WI38 (cell line): ENCODE data around the gene DSTN.

Experiments
- H3K4me3 ChIP-seq: 2 replicates; pipeline ENCODE4 v1.5.1; 2011; ENCODE audit warnings: low read depth, mild to moderate bottlenecking, control low read depth, low read length
- TF ChIP-seq, protein P1 (sequence below): IDR thresholded peaks from 2 replicates; pipeline ENCODE4 v1.5.1; 2012; ENCODE audit warnings: low read depth, mild to moderate bottlenecking, control low read depth, low read length

DSTN gene

DNA sequence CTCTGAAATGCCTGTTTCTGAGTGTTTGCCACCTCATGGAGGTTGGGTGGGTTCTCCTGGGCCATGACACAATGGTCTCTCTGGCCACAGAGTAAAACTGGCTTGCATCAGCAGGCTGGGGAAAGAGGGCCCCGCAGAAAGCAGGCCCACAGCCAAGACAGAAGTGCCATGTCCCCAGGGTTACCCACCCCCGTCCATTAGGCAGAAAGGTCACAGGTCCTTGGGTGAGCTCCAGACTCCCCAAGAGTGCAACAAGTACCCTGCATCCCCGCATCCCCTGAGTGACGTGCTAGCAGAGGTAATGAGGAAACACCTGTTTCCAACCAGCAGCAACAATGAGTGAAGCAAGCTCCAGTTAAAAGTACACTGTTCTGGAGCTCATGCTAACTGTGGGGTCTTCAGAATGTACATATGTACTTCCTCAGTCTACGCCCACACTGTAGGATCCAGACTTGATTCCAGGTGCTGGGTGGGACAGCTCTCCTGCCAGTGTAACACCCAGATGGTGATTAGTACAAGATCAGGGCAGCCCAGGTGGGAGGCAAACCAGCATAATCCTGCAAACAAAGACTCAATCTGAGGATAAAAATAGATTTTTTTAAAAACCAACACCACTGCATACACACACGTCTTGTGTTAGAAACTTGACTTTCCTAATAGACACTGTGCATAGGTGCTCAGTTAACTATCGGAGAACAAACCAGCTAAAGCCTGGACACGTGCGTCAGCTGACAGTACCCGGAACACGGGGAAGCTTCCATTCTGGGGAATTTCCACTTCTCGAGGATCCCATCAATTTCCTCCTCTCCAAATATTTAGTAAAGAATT lies 80.6 kb downstream of the DSTN start:
- TF ChIP-seq, protein P1, sequence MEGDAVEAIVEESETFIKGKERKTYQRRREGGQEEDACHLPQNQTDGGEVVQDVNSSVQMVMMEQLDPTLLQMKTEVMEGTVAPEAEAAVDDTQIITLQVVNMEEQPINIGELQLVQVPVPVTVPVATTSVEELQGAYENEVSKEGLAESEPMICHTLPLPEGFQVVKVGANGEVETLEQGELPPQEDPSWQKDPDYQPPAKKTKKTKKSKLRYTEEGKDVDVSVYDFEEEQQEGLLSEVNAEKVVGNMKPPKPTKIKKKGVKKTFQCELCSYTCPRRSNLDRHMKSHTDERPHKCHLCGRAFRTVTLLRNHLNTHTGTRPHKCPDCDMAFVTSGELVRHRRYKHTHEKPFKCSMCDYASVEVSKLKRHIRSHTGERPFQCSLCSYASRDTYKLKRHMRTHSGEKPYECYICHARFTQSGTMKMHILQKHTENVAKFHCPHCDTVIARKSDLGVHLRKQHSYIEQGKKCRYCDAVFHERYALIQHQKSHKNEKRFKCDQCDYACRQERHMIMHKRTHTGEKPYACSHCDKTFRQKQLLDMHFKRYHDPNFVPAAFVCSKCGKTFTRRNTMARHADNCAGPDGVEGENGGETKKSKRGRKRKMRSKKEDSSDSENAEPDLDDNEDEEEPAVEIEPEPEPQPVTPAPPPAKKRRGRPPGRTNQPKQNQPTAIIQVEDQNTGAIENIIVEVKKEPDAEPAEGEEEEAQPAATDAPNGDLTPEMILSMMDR: no peak
- H3K4me3 ChIP-seq: no peak overlapping the region

DNA sequence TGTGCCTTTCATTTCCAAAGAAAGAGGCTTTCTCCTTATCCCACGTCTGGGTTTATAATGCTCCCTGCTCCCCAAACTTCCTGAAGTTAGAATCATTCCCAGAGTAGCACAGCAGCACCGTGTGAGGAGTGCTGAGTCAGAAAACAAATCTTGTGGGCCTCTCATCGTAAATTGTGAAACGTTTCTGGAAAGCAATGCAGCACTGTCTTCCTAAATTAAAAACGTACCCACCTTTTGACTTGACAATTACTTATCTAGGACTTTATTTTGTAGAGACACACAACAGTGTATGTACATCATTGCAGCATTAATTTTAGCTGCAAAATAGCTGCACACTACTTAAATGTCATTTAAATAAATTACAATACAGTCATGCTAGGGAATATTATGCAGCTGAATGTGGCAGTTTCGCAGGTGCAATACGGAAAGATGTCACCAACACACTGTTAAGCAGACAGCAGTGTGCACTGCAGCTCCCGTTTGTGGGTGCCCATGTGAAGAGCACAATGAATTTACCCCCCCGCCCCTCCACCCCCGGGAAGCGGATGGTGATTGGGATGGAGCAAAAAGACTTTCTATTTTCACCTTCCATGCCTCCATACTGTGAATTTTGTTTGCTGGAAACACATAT lies 81.4 kb downstream of the DSTN start:
- TF ChIP-seq, protein P1: no peak
- no peak overlapping the region for H3K4me3 ChIP-seq

DNA sequence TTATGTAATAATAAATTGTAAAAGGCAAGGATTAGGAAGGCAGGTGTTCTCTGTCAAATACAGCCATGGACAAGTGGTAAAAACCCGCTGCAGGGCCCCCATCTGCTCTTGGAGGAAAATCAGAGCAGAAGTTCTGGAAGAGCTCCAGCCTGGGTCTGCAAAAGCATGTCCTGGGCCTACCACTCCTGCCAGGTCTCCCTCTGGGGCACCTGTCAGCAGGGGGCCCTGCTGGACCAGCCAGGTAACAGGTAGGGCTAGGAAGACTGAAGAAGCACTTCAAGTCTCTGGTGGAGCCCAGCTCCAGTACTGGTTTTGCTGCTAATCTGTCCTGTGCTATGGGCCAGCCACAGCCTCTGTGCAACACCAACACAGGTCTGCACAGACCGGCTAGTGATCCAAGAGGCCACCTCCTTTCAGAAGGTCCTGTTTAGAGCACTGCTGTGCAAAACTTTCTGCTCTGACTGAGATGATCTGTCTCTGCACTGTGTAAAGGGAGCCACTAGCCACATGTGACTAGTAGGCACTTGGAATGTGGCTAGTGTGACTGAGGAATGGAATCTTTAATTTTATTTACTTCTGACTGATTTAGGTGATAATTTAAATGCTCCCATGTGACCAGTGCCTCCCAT lies 82.0 kb downstream of the DSTN start:
- no peak overlapping the region for H3K4me3 ChIP-seq
- TF ChIP-seq, protein P1: no peak

DNA sequence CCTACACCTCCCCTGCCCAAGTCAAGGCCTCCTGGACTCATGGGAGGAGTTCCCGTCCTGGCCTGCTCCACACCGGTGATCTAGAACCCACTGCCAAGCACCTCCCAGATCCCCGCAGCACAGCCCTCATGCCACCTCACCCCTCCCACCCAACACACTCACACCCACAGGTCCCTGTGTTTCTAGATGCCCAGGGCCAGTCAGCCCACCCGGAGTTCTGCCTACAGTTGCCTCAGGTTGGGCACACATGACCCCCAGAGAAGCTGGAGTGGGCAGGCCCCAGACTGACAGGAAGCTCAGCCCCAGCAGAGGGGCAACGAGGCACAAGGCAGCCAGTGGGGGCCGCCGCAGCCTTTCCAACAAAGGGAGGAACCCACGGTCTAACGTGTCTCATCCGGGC lies 82.5 kb downstream of the DSTN start:
- TF ChIP-seq, protein P1: no peak
- no peak overlapping the region for H3K4me3 ChIP-seq

DNA sequence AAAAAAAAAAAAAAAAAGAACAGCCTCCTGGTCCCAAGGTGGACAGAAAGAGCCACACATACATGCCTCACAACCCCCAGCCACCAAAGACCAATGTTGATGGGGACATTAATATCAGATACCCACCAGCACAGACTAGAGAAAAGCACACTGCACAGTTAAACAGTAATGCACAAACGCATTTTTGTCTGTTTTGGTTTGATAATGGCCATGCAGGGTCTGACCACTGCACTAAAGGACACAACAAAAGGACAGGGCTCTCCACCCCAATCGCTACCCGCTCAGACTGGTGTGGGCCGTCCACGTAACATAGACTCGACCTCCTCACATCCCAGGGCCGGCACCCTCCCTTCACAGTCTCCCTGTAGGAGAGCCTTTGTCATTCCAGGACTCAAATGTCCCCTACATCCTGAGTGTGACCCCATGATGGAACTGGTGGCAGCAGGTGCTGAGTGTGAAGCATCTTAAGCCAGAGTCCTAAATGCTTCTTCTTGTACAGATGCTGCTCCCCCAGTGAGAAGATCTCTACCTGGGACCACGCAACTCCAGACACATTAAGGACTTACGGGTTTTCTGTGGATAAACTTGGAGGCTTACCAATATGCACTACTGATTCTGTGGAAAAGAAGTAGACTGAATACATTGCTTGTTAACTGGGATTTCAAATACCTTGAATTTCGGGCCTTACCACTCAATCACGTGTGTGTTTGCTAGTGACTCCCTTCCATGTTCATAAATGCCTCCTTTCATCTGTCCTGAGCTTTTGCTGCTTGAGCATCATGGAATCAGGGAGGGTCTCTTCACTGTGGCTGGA lies 84.2 kb downstream of the DSTN start:
- TF ChIP-seq, protein P1: no peak
- H3K4me3 ChIP-seq: no peak overlapping the region

DNA sequence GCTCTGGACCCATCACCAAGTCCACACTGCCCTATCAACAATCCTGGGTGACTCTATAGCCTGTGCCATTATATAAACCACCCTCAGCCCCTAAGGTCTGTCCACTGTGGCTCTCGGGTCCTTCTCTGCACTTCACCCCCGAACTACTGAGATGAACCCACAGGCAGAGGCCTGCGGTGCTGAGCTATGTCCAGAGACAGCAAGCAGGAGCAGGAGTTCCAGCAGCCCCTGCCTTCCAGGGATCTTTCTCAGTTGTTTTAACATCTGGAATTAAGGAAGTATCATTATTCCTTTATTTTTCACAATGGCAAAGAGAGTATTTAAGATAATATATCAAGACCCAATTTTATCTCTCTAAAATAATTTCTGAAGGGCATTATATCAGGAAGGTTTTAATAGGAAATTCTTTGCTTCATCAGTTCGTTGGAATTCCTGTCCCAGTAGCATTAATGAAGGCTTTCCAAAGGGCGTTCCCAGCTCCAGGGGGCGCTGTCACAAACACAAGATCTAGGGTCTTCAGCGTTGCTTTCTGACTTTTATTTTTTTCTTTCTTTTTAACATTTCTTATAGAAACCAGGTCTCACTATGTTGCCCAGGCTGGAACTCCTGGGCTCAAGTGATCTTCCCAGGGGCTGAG lies 84.9 kb downstream of the DSTN start:
- TF ChIP-seq, protein P1: peak; percentile 67
- H3K4me3 ChIP-seq: no peak overlapping the region
